TTC549 (cell line): ENCODE measurements around the gene ANP32A.

Source experiments
- FAIRE-seq: peaks from 2 replicates; lab custom pipeline; 2012; peaks lifted over from hg19 to GRCh38; lab: Jason Lieb, UNC

Gene ANP32A

DNA sequence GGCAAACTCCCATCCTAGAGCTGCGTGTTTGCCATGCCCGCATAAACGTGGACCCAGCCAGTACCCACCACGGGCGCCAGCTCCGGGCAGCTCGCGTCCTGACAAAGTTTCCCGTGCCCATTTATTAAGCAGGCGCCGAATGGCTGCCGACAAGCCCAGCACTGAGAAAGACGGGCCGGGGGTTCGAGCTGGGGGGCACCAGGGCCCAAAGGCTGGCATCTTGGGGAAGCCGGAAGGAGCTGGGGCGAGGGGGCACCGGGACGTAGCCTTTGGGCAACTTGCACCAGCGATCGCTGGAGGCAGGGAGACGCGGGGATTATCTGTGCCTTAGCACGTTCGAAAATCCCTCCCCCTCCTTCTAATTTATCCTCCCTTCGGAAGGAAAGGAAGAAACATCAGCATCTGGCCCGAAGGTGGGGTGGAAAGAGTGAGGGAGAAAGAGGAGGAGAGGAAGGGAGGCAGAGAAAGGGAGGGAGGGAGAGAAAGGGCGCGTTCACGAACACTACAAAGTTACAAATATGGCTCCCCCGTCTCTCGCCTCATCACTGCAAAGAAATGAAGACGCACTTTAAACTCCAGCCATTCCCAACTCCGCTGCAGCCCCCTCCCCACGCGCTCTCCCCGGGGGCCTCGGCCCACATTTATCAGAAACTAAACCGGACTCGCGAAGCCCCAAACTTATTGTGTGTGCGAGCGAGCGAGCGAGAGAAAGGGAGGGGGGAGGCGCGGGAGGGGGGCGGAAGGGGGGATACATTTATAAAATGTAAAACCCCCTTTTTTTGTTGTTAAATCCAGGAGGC is 1.0 kb downstream of the ANP32A start:
- no peak for FAIRE-seq

DNA sequence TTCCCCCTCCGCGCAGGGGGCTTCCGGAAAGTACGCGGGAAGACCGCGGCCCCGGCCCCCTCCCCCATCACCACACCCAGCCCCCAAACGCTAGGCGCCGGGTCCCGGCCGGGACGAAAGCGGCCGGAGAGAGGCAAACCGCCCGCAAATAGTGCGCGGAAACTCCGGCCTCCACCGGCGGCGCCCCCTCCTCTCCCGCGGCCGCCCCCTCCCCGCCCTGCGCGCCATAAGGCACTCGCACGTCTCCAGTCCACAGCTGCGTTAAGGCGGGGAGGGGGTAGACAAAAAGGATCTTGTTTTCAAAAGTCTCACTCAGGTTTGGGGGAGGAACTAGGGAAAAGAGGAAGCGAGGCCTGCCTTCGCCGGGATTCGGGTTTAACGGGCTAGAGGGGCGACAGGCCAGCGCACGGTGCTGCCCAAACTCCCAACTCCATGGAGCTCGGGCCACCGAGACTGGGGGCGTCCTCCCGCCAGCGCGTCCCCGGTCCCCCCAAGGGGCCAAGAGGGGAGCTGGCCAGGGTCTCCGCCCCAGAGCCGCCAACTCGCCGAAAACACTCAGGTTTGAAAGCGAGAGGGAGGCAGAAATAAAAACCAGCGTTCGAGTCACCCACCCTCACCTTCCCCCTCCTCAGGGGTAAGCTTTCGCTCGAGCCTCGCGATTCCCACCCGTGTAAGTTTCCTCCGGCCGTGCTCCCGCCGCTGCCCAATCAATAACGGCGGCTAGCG is 1.8 kb downstream of the ANP32A start:
- FAIRE-seq, result no peak

DNA sequence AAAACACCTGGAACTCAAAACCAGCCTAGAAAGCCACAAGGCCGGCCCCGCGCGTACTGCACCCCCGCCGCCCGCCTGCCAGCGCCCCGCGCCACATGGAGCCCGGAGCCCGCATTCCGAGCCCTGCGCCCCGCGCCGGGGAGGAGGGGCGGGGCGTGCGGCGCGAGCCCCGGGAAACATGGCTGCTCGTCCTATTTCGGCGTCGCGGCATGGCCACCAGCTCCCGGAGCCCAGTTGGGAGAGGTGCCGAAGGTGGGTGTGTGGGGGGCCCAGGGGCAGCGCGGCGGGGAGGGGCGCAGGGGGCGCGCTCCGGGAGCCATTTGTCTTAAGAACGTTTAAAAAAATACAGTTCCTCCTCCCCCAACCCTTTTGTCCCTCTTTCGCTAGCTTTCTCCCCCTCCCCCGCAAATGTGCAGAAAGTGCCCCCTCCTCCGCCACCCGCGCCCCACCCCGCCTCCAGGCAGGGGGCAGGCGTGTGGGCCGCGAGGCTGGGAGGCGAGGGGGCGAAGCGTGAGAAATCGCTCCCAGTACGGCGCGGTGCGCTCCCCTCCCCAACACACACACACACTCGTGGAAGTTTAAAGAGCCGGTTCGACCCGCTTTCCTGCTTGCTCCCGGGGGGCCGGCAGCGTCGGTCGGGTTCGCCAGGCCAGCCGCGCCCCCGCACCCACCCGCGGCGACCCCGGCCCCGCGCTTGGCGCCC is 2.5 kb downstream of the ANP32A start:
- FAIRE-seq, result no peak

DNA sequence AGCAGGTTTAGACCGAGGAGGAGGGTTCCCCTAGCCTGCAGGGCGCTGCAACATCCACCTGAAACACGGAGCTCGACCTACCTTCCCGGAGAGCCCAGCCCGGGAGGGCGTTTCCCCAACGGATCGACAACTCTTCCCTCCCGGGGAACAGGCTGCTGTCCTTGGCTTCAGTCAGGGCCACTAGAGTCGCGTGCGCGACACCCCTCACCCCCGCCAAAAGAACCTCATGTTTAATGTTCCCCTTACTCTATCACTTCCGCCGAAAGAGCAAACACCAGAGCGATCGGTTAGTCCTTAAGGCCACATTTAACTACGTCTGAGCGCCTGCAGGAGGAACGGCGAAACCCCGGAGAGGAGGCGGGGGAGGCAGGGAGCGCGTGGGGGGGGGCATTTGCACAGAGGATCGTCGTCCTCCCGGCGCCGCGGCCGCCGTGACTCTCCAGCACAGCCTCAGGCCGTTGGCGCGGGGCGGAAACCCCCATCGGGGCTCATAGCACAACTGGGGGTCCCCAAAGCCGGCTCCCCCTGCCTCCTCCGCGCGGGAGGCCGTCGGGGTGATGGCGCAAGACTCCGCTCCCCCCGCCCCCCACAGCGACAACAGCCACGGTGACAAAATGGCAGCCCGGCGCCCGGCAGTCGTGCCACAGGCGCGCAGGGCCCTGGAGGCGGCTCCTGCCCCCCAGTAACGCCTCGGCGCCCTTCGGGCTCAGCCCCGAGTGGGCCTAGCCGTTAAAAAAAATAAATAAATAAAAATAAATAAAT is 3.2 kb downstream of the ANP32A start:
- FAIRE-seq, result no peak

DNA sequence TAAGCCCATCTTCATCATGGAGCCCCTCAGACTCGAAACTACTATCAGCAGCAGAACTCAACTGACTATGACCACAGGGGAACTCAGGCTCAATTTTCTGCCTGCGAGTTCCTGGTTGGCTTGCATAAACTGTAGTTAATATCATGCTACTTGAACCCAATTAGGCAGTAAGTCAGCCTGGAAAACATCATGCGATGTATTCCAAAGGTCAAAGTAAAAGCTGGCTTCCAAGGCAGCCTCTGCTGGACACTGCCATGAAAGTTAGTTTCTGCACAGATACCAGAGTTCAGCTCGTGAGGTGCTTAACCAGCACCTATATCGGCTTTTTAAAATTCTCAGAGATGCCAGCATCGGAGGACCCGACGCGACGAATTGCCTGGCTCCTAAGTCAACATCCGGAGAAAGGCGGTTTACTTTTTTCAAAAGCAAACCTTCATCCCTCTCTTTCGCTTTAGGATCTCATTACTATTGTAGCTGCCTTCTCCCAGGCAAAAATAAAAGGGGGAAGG is 3.8 kb downstream of the ANP32A start:
- no peak for FAIRE-seq

DNA sequence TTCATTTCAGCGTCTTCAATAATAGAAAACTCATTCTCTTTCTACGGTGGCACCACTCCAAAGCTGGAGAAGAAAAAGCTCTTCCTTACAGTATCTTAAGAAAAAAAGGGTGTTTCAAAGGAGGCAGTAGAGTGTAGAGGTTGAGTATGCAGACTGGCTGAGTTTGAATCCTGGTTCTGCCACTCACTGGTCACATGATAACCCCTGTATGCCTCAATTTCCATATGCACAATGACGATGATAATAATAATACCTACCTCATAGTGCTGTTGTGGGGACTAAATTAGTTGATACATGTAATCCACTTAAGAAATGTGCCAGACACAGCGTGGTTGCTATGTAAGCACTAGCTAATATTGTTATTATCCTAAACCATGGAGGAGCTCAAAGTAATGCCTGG is 4.5 kb downstream of the ANP32A start:
- FAIRE-seq, result no peak

DNA sequence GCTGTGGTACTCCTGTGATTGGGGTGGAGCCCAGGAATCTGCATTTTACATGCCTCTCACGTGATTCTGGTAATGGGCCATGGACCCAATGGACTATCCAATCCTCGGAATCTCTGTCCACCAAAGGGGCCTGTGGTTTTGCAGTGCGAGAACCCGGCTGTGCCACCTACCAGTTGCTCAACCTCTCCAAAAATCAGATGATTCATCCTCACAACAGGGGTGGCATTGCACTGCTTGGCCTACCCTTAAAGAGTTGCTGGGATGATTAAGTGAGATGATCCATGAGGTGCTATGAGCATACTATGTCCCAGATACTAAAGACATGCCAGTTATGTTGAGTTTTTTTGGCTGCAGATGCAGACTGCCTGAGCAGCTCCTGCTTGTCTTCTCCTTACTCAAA is 5.1 kb downstream of the ANP32A start:
- FAIRE-seq, result no peak

DNA sequence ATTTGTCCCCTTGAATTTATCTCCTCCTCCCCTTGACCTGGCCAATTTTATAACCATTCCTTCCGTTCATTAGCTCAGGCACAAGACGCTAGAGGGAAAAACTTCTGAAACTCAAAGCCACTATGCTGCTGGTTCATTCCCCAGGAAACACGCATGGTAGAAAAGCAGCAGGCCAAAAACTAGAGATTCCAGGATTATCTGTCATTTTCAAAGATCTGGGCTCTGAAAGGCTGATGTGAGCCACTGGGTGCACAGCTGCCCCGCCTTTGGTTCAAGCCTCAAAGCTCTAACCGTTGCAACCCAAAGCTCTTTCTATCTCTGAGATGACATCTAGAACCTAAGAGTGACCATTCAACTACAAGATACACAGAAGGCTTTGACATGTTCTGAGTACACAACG is 6.1 kb downstream of the ANP32A start:
- no peak for FAIRE-seq

DNA sequence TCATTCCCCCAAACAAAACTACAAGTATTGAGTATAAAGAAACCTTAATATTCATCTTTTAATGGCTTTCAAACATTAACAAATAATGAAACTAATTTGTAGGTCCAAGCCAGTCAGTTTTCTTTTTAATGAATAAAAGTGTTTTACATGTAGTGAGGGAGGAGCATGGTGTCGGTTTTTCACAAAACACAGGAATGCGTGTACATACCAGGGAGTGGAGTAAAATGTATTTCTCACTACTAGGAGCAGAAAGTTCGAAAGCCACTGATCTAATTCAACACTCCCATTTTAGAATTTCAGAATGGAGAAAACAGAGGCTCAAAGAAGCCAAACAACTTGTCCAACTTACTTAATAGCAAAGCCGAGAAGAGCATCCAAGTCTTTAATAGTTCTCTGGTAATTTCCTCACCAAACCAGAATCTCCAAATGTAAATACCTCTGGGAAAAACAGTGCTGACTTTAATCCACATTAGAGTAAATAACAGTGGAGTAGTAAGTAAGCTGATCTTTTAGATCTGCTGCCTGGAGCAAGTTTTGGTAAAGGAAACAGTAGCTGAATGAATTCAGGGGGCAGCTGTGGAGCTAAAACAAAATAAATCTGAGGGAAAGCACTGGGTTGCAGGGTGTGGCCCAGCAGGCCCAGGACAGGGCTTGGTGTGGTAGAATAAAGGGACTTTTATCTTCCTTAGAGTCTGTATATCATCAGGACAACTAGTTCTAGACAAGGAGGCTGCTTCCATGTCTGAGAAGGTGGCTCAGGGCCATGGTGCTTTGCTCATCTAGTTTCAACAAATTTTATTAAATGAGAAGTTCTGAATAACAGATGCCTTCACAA is 7.9 kb downstream of the ANP32A start:
- no peak for FAIRE-seq

DNA sequence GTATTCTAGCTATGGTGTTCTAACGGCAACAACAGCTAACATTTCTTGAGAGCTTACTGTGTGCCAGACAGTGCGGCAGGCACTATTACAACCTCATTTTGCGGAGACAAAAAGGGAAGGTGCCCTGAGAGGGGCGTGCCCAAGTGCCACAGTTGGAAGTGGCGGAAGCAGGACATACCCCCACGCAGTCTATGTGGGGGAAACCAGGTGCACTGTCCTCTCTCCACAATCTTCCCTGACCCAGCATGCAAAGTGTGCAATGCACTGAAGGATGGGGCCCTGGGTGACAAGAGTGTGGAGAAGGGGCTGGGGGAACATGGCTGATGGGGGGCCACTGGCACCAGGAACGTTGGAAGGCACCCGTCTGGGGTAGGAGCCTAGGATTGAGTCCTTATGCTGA is 8.6 kb downstream of the ANP32A start:
- no peak for FAIRE-seq

DNA sequence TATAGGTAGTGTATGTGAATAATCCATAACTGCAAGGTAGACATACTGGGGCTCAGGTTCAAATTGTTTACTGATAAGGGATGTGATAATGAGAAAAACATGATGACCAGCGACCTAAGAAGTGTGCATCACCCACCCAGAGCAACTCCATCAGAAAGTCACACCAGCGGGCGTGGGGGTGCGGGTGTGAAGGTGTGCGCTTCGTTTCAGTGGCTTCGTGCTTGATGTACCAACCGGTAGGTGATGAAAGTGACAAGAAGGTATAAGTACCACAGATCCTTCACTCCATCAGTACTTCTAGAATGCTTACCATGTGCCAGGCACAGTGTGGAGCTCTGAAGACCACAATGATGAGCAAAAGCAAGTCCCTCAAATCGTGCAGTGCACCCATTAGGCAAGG is 11.2 kb downstream of the ANP32A start:
- no peak for FAIRE-seq

DNA sequence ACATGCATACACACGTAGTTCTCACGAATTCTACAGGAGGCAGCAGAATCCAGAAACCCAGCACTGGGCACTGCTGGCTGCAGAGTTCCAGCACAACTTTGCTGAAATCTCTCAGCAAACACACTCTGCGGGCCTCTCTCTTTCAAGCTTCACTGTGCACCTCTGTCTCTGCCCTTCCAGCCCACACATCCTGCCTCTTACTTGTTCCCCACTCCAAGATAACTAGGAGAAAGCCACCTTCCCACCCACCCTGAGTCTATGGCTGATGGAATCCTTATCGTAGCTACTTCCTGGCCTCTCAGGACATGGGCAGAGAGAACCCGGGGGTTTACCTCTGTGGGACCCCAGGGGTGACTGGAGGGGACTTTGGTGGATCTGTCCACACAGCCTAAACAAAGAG is 11.9 kb downstream of the ANP32A start:
- no peak for FAIRE-seq

DNA sequence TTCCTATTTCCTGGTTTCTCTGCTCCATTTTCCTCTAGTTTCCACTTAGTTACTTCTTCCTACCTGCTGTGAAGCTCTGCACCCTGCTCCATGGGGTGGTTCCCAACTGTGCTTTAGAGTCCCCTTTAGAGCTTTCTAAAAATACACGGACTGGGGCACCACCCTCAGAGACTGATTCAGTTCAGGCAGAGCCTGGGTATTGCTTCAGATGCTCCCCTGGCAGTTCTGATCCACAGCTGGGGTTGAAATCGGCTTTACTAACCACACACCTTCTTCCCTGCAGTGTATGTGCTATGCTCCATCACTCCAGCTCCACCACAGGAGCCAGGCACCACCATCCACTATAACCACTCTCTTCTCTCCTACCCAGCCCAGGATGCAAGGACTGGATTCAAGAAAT is 12.6 kb downstream of the ANP32A start:
- no peak for FAIRE-seq

DNA sequence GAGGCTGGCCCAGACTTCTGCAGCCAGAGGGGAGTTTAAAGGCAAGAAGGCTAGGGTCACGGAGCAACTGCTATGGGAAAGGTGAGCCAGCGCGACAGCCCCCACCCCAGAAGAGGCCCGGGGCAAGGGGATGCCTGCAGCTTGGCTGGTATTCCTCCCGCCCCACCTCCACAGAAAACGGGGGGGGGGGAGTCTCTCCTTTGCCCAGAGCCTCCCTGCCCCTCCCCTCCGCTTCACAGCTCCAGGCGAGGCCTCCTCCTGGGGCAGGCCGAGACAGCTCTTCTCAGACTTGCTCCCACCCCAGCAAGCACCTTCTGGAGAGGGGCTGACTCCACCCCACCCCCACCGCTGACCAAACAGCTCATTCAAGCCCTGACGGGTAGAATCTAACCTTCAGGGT is 13.4 kb downstream of the ANP32A start:
- FAIRE-seq, result no peak

DNA sequence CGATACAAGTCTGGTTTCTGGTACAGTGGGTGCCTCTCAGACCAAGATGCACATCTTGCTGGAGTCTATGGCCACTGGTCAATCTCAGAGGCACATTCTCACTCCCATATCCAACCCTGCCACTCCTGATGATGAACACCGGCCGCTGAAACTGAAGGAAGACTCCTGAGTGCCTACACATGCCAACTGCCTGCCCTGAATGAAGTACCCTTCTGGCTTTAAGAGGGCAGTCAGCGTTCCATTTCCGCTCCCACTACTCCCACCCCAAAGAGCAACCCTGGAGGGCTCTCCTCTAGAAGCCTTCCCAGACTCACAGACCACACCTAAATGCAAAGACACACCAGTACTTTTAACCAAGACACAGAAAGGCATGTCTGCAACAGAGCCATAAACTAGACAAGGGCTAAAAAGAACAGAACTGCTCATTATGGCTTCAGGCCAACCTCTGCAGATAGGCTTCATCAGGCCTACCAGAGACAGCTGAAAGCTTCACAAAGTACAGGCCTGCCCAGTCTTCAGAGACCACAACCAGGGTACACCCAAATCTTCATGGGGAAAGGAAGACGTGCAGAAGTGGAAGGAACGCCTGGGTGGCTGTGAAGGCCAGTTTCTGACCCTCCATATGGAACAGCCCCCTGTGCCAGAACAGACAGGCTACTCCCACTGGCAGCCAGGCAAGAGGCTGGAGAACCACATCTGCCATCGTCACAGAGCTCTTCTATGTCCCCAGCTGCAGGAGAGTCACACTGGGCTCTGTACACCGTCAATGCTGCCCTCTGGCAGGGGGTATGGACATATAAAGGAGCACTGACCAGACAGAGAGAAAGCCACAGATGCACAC is 14.3 kb downstream of the ANP32A start:
- FAIRE-seq, result no peak

DNA sequence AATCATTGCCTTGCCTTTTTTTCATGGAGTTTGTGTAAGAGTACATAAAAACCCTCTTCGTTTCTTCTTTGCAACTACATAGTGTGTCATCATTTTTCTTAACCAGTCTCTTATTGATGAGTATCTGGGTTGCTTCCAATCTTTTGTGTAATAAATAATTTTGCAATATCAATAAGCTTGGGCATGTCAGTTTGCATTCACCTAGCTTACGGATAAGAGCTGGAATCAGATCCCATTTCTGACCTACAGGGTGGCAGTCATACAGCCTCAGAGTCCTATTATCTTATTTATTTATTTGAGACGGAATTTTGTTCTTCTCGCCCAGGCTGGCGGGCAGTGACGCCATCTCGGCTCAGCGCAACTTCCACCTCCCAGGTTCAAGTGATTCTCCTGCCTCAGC is 18.3 kb downstream of the ANP32A start:
- no peak for FAIRE-seq

DNA sequence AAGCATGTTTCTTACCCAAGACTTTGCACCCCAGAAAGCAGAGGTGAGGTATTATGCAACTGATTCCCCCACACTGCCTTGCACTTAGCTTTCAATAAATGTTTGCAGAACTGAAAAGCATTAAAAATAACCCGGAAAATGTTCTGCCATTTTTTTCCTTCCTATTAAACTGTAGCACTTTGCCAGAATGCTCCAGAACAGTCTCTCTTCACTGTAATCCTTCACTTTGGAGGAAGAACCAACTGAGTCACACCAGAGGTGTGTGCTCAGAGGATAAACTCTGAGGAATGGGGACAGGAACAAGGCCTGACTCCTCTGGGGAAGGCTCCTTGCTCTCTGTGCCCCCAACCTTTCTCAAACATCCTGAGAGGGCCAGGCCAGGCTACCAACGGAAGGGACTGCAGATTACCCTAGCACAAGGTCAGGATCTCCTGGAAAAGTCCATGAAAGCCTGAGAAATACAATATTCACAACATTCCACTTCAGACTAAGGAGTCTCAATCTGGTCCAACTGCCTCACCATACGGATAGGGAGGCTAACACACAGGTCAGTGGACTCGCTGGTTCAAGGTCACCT is 19.0 kb downstream of the ANP32A start:
- no peak for FAIRE-seq

DNA sequence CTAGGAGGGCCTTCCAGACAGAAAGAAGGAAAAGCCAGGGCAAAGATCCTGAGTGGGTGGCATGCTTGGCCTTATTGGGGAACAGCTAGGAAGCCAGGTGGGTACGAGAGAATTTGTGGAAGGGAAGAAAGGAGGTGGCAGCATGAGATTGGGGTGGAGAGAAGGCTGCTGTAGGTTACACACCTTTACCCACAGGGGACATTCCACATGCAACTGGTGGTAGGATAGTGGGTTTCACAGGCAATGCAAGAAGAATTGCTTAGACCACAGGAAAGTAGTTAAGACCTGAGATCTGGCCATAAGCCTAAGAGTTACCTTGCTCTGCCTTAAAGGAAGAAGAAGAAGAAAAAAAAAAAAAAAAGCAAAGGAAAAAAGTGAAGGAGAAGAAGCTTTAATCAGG is 19.8 kb downstream of the ANP32A start:
- no peak for FAIRE-seq

DNA sequence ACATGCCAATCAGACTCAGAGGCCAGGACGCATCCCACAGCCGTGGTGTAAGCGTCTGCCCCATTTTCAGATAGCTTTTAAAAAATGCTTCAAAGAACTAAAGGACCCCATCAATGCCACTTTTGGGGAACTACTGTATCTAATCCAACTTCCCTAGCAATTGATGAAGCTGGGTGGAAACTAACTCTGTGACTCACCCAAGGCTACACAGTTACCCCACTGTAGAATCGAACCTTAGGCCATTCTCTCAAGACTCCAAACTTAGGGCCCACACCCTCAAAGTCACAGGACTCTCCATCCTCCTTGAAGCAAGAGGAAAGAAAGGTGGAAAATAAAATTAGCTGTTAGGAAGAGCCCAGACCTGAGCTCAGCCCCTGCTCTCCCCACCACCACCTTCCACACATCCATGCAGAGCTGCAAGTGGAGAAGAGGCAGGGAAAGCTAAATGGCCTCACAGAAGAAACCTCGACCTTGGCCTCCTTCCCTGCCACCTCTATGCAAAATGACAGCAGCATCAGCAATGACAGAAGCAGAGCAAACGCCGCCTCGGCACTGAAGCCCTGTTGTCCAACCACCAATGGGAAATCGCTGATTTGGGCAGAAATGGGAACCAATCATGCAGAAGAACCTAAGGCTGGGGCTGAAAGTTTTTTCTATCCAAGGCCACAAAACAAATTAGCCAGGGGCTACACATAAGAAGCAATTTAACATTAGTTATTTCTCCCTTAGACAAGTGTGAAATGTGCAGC is 22.2 kb downstream of the ANP32A start:
- FAIRE-seq, result no peak
